Erythroblast (primary cell): ENCODE data around the gene SMAD4.
"Not testable (repeated sequence)": the region's sequence is repeated elsewhere in the genome, so short reads cannot be mapped to it uniquely, and the experiment has no call there.

ENCODE experiments used
- DNase-seq, 2 experiments: peaks; one replicate each; lab custom pipeline; 2025; lab: John Stamatoyannopoulos, UW
- GATA1 ChIP-seq: IDR thresholded peaks from 2 replicates; pipeline ENCODE4 v1.6.1; 2011; ENCODE audit warnings: low read depth, mild to moderate bottlenecking, control low read depth, low read length, moderate library complexity
- POLR2A ChIP-seq: IDR thresholded peaks from 2 replicates; pipeline ENCODE4 v1.6.1; 2011; ENCODE audit warnings: mild to moderate bottlenecking, low read length

SMAD4 gene

DNA sequence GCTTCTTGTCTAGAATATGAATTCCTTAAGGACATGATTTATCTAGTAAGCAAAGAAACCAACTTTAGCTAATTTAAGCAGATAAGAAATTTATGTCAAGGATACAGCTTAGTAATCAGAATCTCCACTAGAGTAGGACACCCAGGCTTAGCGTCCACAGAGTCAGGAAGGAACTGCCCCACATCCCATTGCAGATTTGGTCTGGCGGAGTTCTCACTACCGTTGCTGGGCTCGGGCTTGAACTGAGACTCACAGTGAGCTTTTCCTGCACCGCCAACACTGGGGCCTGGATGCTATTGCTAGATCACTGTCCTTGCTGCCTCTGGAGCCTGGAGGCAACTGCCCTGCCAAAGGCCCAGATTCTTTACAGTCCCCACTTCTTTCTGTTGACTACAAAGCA is 68.1 kb downstream of the SMAD4 start:
- DNase-seq, result no peak
- no peak for TF ChIP-seq GATA1
- TF ChIP-seq POLR2A, result no peak

DNA sequence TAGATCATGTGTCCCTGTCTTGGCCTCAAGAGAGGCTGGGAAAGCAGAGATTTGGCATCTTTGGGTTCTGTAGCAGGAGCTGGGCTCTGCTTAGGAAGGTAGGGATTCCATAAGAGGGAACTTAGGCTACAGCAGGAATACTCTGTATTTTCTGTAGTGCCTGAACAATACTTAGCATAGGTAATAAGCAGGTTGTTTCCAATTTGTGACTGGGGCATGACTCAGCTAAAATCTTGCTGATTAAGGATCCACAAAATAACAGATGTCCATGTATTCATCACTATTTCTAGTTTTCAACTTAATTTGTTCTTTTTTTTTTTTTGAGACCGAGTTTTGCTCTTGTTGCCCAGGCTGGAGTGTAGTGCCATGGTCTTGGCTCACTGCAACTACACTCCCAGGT is 68.5 kb downstream of the SMAD4 start:
- no peak for TF ChIP-seq GATA1
- TF ChIP-seq POLR2A, result no peak
- no peak for DNase-seq

DNA sequence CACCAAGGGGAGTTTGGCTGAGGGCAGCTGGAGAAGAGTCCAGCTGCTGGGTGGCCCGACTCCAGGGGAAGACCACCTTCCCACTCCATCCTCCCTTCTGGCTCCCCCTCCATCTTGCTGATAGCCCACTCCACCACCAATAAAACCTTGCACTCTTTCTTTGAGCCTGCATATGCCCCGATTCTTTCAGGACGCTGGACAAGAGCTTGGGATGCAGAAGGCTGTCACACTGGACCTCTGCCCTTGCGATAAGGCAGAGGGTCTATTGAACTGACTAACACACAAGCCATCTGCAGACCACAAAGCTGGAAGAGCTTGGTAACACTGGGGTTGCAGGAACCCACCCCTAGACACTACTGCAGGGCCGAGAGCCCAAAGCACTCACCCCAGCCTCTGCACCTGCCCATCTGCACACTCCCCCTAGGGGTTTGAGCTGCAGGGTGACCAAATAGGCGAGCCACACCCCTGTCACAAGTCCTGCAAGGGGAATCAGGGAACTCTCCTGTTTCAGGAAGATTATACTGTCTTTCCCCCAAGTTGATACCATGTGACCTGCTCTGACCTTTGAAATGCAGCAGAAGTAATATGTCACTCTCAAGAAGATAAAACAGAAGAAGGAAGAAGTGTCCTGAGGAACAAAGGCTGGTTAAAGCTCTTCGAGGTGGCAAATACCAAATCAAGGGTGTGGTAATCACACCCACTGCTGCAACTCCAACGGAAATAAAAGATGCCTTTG is 70.5 kb downstream of the SMAD4 start:
- no peak for TF ChIP-seq GATA1
- TF ChIP-seq POLR2A, result no peak
- no peak for DNase-seq

DNA sequence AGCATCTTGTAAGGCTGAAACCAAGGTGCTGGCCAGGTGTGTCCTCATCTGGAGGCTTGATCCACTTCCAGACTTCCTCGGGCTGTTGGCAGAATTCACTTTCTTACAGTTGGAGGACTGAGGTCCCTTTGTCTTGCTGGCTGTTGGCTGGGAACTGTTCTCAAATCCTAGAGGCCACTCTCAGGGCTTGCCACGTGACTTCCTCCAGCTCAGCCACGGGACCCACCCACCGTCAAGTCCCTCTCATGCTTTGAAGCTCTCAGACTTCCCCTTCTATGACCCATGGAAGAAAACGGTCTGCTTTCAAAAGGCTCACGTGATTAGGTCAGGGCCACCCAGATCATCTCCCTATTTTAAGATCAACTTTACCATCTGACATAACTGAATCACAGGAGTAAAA is 77.1 kb downstream of the SMAD4 start:
- no peak for DNase-seq
- TF ChIP-seq GATA1 (no peak), POLR2A (no peak)

DNA sequence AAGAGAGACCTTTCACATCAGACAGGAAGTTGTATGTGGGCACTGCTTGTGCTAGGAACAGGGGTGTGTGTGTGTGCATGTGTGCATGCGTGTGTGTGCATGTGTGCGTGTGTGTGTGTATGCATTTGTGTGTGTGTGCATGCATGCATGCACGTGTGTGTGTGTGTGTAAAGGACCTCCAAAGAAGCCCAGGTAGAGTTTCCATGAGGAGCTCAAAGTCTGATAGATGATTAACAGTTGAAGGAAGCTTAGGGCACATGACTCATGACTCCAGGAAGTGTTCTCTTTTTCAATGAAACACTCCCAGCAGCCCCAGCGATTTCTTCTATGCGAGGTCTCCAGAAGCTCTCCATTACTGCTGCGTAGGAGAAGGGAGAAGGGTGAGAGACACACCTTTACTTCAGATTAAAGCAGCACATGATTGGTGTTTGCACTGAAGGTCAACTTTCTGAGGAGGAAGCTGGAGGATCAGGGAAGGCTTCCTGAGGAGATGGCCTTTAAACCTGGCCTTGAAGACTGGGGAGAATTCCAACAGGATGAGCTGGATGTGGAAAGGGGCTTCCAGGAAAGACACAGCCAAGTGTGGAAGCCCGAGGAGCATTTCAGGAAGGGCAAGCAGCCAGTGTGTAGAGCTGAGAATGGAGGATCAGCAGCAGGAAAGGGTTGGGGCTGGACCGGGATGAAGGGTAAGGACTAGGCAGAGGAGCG is 77.7 kb downstream of the SMAD4 start:
- DNase-seq, result no peak
- no peak for TF ChIP-seq GATA1
- no peak for TF ChIP-seq POLR2A

DNA sequence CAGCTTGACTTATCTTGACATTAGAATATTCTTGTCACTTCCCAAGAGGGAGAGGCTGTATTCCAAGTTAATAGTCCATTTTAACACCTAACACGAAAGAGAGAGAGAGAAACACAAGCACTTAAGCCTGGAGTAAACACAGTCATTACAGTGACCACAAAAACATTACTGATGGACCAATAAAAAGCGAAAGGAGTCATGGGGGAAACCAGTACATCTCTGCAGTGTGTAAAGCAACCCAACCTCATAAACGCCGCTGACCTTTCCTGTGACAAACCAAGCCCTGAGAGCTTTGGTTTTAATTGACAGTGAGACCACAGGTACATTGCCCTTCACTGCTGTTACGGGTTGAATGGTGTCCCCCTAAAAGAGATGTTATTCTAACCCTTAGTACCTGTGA is 78.3 kb downstream of the SMAD4 start:
- TF ChIP-seq POLR2A (no peak), GATA1 (no peak)
- no peak for DNase-seq

DNA sequence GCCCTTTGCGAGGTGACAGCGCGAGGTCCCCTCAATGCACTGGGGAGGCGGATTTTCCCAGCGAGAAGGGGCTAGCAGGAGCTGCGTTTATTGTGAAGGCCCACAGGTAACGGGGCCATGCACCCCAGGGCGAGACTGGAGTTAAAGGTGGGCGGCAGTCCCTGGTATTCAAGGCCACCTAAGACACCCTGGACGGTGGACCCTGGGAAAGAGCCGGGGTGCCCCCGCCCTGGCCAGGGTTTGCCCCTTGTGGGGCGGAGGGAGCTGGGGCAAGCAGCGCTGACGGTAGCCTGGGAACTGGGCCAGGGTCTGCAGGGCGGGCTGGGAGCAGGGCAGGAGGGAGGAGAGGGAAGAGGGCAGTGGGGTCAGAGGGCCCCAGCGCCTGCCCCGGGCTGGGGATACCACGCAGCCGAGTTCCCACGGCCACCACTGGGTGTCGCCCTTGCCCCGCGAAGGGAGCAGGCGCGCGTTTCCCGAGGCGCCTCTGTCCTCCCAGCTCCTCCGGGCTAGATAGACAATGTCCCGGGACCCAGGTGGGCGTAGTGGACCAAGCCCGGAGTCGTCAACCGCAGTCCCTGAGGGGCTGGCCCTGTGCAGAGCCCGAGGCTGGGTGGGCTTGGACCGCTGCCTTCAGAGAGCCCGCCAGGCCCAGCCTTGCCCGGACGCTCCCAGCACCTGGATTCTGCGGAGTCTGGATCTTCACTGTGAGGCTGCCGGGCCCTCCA is 80.2 kb downstream of the SMAD4 start:
- TF ChIP-seq GATA1, result no peak
- TF ChIP-seq POLR2A, result no peak
- DNase-seq, result peak; percentile 52 to 75

DNA sequence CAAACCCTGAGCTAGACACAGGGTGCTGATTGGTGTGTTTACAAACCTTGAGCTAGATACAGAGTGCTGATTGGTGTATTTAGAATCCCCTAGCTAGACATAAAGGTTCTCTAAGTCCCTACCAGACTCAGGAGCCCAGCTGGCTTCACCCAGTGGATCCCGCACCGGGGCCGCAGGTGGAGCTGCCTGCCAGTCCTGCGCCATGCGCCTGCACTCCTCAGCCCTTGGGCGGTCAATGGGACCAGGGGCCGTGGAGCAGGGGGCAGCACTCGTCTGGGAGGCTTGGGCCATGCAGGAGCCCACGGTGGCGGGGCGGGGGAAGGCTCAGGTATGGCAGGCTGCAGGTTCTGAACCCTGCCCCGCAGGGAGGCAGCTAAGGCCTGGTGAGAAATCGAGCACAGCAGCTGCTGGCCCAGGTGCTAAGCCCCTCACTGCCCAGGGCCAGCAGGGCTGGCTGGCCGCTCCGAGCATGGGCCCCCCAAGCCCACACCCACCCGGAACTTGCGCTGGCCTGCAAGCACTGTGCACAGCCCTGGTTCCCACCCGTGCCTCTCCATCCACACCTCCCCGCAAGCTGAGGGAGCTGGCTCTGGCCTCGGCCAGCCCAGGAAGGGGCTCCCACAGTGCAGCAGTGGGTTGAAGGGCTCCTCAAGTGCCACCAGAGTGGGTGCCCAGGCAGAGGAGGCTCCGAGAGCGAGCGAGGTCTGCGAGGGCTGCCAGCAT is 81.8 kb downstream of the SMAD4 start:
- not testable (repeated sequence) for DNase-seq

DNA sequence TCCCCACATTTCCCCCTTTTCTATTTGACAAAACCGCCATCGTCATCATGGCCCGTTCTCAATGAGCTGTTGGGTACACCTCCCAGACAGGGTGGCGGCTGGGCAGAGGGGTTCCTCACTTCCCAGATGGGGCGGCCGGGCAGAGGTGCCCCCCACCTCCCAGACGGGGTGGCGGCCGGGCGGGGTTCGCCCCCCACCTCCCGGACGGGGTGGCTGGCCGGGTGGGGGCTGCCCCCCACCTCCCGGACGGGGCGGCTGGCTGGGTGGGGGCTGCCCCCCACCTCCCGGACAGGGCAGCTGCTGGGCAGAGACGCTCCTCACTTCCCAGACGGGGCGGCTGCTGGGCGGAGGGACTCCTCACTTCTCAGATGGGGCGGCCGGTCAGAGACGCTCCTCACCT is 87.0 kb downstream of the SMAD4 start:
- DNase-seq, result not testable (repeated sequence)

DNA sequence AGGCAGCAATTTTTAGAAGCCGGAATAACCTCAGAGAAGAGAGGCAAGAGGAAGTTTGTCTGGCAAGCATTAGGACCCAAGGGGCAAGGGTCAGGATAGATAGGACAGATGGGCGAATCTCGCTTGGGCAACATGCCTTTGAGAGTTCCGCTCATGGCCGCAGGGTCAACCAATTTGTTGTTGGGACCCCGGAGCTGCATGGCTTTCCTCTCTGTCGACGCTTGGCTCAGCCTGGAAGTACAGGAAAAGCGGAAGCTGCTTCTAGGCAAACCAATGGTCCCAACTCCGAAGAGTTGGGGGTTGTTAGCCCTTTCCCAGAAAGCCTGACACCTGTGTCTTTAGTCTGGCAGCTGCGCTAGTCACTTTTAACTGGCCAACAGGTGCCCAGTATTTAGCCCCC is 89.5 kb downstream of the SMAD4 start:
- DNase-seq, result not testable (repeated sequence)

DNA sequence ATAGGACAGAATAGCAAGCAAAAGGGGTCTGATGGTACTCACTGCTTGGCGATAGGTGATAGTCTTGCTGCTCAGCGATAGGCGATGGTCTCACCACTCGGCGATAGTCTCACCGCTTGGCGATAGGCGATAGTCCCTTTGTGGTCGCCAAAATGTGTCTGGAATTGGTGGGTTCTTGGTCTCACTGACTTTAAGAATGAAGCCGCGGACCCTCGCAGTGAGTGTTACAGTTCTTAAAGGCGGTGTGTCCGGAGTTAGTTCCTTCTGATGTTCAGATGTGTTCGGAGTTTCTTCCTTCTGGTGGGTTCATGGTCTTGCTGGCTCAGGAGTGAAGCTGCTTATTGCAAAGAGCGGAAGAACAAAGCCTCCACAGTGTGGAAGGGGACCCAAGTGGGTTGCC is 90.0 kb downstream of the SMAD4 start:
- DNase-seq, result not testable (repeated sequence)

DNA sequence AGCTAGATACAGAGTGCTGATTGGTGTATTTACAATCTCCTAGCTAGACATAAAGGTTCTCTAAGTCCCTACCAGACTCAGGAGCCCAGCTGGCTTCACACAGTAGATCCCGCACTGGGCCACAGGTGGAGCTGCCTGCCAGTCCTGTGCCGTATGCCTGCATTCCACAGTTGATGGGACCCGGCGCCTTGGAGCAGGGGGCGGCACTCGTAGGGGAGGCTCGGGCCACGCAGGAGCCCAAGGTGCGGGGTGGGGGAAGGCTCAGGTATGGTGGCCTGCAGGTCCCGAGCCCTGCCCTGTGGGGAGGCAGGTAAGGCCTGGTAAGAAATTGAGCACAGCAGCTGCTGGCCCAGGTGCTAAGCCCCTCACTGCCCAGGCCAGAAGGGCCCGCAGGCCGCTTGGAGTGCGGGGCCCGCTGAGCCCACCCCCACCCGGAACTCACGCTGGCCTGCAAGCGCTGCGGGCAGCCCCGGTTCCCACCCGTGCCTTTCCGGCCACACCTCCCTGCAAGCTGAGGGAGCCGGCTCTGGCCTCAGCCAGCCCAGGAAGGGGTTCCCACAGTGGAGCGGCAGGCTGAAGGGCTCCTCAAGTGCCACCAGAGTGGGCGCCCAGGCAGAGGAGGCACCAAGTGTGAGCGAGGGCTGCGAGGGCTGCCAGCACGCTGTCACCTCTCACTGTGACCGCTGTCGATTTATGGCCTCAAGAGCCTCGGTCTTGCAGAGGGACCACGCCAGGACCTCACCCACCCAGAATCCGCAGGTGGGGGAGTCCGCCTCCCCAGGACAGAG is 91.0 kb downstream of the SMAD4 start:
- no peak for DNase-seq

DNA sequence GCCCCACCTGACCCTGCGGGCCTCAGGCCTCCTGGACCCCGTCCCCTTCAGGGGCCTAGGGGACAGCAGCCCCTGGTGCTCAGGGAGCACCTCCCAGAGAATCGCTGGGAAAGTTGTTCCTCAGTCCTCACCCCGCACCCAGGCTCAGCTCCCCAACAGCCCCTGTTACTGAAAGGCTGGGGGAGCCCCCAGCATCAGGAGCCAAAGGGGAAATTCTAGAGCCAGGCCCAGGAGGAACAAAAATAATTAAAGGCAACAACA is 91.5 kb downstream of the SMAD4 start:
- TF ChIP-seq POLR2A, result no peak
- no peak for TF ChIP-seq GATA1
- no peak for DNase-seq

More for the DNA sequence above, 91.0 kb downstream of the SMAD4 start:
- no peak for TF ChIP-seq POLR2A
- no peak for TF ChIP-seq GATA1
